ENCODE data around the gene ANKRD33B.

GRCh38 chr5:10623305-10623910 lies 59.5 kb downstream of the ANKRD33B start:
- TF ChIP-seq CTCF (IDR thresholded peaks at IDR 0.05 in 8 of 11, conservative IDR thresholded peaks at IDR 0.05 in 3 of 11) (no peak), POLR2A (IDR thresholded peaks at IDR 0.05) (no peak), POLR2AphosphoS5 (IDR thresholded peaks at IDR 0.05) (no peak)
